IPS DF 4.7 (cell line): ENCODE data around the gene MUC7.
"Not testable (repeated sequence)": the region's sequence is repeated elsewhere in the genome, so short reads cannot be mapped to it uniquely, and the experiment has no call there.

Experiments used
- DNase-seq: peaks from one replicate; pipeline ENCODE4 v3.0.0-alpha.2; 2013; ENCODE audit warnings: low spot score; ENCODE audit errors: extremely low read depth

Gene MUC7

GRCh38 chr4:70471897-70472296 lies at the start of gene MUC7:
MUC7 (plus strand) TSS chr4:70472197; CDS start chr4:70474022, 1,825 bp downstream.
- DNase-seq: no peak

GRCh38 chr4:70425306-70425705 lies 46.7 kb upstream of the MUC7 start:
- no peak for DNase-seq

DNA sequence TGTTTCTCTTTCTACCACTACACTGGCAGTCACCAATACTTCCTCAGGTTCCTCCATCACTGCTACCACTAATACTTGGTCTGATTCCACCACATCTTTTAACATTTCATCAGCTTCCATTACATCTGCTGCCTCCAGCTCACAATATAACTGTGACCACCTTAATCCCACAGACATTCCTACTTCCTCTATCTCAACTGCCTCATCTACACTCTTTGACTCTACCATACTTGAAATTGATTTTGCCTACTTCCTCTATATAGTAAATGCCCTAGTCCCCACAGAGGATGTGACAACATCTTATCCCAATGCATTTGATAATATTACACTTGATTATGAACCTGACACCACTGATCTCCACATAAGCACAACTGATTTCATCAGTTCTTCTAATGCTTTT lies 45.2 kb upstream of the MUC7 start:
- DNase-seq: no peak

DNA sequence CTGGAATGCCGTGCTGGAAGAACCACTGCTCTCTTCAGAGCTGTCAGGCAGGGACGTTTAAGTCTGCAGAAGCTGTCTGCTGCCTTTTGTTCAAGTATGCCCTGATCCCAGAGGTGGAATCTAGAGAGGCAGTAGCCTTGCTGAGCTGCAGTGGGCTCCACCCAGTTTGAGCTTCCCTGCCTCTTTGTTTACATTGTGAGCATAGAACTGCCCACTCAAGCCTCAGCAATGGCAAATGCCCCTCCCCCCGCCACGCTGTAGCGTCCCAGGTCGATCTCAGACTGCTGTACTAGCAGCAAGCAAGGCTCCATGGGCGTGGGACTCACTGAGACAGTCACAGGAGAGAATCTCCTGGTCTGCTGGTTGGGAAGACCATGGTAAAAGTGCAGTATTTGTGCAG lies 34.8 kb upstream of the MUC7 start:
- no peak for DNase-seq

GRCh38 chr4:70442474-70442873 lies 29.5 kb upstream of the MUC7 start:
- no peak for DNase-seq

DNA sequence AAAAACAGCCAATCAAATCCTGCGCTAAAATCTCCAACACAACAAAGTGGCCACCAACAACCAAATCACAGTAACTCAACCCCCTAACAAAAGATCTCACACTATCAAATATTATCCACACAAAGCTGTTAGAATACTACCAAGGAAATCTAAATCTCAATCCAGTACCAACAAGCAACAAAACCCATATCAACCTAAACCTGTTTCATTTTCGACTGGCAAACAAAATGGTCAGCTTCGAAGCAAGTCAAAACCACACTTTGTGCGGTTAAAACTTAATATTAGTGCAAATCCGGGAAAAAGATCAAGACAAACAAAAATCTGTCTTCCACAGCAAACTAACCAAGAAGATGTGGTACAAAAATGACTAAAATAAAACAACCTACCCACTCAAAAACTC lies 28.7 kb upstream of the MUC7 start:
- DNase-seq: no peak

- DNase-seq: no peak
These were observed 22.8 kb upstream of the MUC7 start for GRCh38 chr4:70449220-70449619.

- no peak for DNase-seq
These were observed 19.1 kb upstream of the MUC7 start for GRCh38 chr4:70452946-70453345.

DNA sequence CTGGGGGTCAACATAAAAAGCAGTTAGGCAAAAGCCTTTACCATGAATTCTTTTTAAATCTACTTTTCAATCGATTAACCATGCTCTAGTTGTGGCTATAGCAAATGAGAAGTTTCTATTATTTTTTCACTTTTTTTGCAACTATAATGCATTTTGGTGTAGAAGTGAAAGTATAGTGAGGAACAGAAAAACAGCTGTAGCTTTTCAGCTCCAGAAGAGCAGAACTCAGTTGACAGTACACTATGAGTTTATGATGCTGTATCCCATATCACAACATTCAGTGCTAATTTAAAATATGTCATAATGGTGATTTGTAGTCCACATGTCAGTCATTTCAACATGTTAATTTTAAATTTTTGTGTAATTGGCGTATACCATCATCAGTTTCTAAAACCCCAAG lies 8.7 kb upstream of the MUC7 start:
- no peak for DNase-seq

- DNase-seq: no peak
These were observed 1.7 kb downstream of the MUC7 start for GRCh38 chr4:70473679-70474078.

DNA sequence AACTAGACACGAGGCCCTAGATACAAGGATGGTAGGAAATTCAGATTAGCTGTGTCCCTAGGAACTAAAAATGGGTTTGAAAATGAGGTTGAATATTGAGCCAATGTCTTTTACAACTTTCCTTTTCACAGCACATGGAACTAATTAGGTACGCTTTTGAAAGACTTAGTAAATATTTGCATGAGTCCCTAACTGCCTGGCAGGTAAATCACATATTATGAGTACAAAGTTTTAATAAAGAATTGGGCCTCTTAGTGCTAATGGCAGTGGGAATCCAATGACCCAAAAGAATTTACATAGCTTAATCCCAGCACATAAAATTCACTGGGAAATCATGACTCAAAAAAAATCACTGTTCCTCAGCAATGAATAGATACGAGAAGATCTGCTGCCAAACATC lies 16.8 kb downstream of the MUC7 start:
- DNase-seq: no peak

- DNase-seq: no peak
These were observed 24.2 kb downstream of the MUC7 start for GRCh38 chr4:70496231-70496630.

GRCh38 chr4:70501838-70502237 lies 29.8 kb downstream of the MUC7 start:
- DNase-seq: not testable (repeated sequence)

GRCh38 chr4:70504733-70505132 lies 32.7 kb downstream of the MUC7 start:
- no peak for DNase-seq

- DNase-seq: peak; percentile 14
These were observed 33.3 kb downstream of the MUC7 start for GRCh38 chr4:70505151-70505748.

GRCh38 chr4:70508801-70509200 lies 36.8 kb downstream of the MUC7 start:
- DNase-seq: no peak

GRCh38 chr4:70511365-70511764 lies 39.4 kb downstream of the MUC7 start:
- DNase-seq: no peak

- DNase-seq: no peak
These were observed 43.6 kb downstream of the MUC7 start for GRCh38 chr4:70515367-70516250.

- DNase-seq: no peak
These were observed 46.3 kb downstream of the MUC7 start, which contains the start of gene AMTN for GRCh38 chr4:70518269-70518668. AMTN (plus strand) TSS chr4:70518569; CDS start chr4:70518778, 209 bp downstream.

DNA sequence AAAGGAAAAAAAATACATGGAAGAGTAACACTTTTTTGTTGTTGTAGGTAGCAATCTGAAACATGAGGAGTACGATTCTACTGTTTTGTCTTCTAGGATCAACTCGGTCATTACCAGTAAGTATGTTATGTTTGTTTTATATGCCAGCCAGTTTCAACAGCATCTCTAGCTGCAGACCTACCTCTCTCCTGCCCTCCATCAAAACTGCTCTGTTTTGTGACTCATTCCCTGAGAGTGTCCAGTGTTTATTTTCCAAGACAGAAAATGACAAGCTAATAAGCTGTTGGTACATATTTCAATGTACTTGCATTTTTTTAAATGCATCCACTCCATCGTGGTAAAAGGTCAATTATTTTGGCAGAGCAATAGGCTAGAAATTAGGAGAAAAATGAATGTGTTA lies 46.7 kb downstream of the MUC7 start:
- DNase-seq: no peak

- DNase-seq: no peak
These were observed 50.6 kb downstream of the MUC7 start for GRCh38 chr4:70522626-70523025.

- DNase-seq: no peak
These were observed 59.0 kb downstream of the MUC7 start for GRCh38 chr4:70530997-70531396.

- DNase-seq: no peak
These were observed 60.0 kb downstream of the MUC7 start for GRCh38 chr4:70531981-70532380.
